AG04450 (cell line): ENCODE data around the gene CACNA2D3. TPM values are rescaled to one million over a fixed set of nuclear protein-coding genes. Genes with fewer than 3 reads are reported as not detected.

Experiments used
- CTCF ChIA-PET: fragments of 300-600, 350-600 bp; formaldehyde crosslinking; extraction: SDS; loops from one replicate; lab custom pipeline; 2022; ENCODE audit warnings: antibody characterized with exemption, inconsistent platforms; lab: Charles Lee
- POLR2A ChIA-PET: fragments of 350-600 bp; formaldehyde crosslinking; extraction: SDS; loops from one replicate; lab custom pipeline; 2021; ENCODE audit warnings: antibody characterized with exemption, inconsistent platforms; lab: Yijun Ruan, JAX
- DNase-seq: peaks from one replicate; pipeline ENCODE4 v3.0.0-alpha.2; 2011; ENCODE audit warnings: low read depth, low spot score
- H3K27ac ChIP-seq: one replicate; pipeline ENCODE4 v1.5.1; 2012; ENCODE audit warnings: low read depth, low read length, control low read depth
- H3K27me3 ChIP-seq: one replicate; pipeline ENCODE4 v1.6.0; 2012; ENCODE audit warnings: low read length; ENCODE audit not compliant: control insufficient read depth, insufficient read depth
- H3K4me3 ChIP-seq: 2 replicates; pipeline ENCODE4 v1.5.1; 2011; ENCODE audit warnings: mild to moderate bottlenecking, low read depth, low read length, control low read depth
- H3K9me3 ChIP-seq: 2 replicates; pipeline ENCODE4 v1.5.1; 2012; ENCODE audit warnings: low read length; ENCODE audit not compliant: control insufficient read depth, insufficient read depth
- CTCF ChIP-seq: IDR thresholded peaks from 2 replicates; pipeline ENCODE4 v1.5.1; 2011; ENCODE audit warnings: low read depth, low read length, control low read depth, inconsistent platforms
- polyA plus RNA-seq: library from polyadenylated mRNA; depleted of rRNA; stranded (reverse); fragments of >200 nt; gene quantifications from 2 replicates; pipeline ENCODE4 v1.2.3, GENCODE V29; 2011

The CACNA2D3 gene
- polyA plus RNA-seq, 1 experiment = 0.32 TPM

- no peak for TF ChIP-seq CTCF
- ChIA-PET POLR2A (no interaction called here), CTCF (no interaction called here)
- Histone ChIP-seq H3K27ac (no peak overlapping the region), H3K9me3 (peaks cover 3% of the 10 kb centered on the region; the same call in 1 of the 2 replicates), H3K4me3 (no peak overlapping the region), H3K27me3 (no peaks in the 10 kb centered on the region)
- no peak for DNase-seq
These were observed 140.6 kb downstream of the CACNA2D3 start for GRCh38 chr3:54262946-54263345.

- no peak overlapping the region for H3K4me3 ChIP-seq
- no peak for TF ChIP-seq CTCF
- H3K27ac ChIP-seq = no peak overlapping the region
- CTCF ChIA-PET = no interaction called here
- DNase-seq = no peak
- H3K27me3 ChIP-seq = no peaks in the 10 kb centered on the region
- peaks cover 7% of the 10 kb centered on the region for H3K9me3 ChIP-seq
- POLR2A ChIA-PET = no interaction called here
These were observed 141.7 kb downstream of the CACNA2D3 start for GRCh38 chr3:54264050-54264449.

GRCh38 chr3:54270816-54271526 is 148.6 kb downstream of the CACNA2D3 start:
- no peaks in the 10 kb centered on the region for H3K27me3 ChIP-seq
- ChIA-PET POLR2A (no interaction called here), CTCF (no interaction called here)
- DNase-seq = no peak
- peaks cover 27% of the 10 kb centered on the region for H3K9me3 ChIP-seq
- no peak overlapping the region for H3K4me3 ChIP-seq
- H3K27ac ChIP-seq = no peak overlapping the region
- TF ChIP-seq CTCF = no peak

- no peak overlapping the region for H3K4me3 ChIP-seq
- peaks cover 29% of the 10 kb centered on the region for H3K9me3 ChIP-seq
- H3K27ac ChIP-seq = no peak overlapping the region
- TF ChIP-seq CTCF = no peak
- CTCF ChIA-PET = no interaction called here
- DNase-seq = no peak
- H3K27me3 ChIP-seq = no peaks in the 10 kb centered on the region
- POLR2A ChIA-PET = no interaction called here
These were observed 151.4 kb downstream of the CACNA2D3 start for GRCh38 chr3:54273791-54274190.

- no peak for DNase-seq
- no peaks in the 10 kb centered on the region for H3K27me3 ChIP-seq
- no peak for TF ChIP-seq CTCF
- no peak overlapping the region for H3K27ac ChIP-seq
- no peak overlapping the region for H3K4me3 ChIP-seq
- POLR2A ChIA-PET = no interaction called here
- H3K9me3 ChIP-seq = peaks cover 29% of the 10 kb centered on the region
- CTCF ChIA-PET = no interaction called here
These were observed 152.3 kb downstream of the CACNA2D3 start for GRCh38 chr3:54274607-54275006.
